Osteocyte (in vitro differentiated cells): ENCODE data around the gene TNS4. TPM values are rescaled to one million over a fixed set of nuclear protein-coding genes. Genes with fewer than 3 reads are reported as not detected.

ENCODE experiments used
- DNase-seq: peaks from one replicate; pipeline ENCODE4 v3.0.0; 2021; ENCODE audit warnings: mixed read lengths; ENCODE audit not compliant: unreplicated experiment; ENCODE audit errors: extremely low spot score
- H3K27ac Mint-ChIP-seq: one replicate; pipeline ENCODE4 v1.8.0; 2021; ENCODE audit warnings: mild to moderate bottlenecking, mixed read lengths; ENCODE audit not compliant: unreplicated experiment
- H3K27me3 Mint-ChIP-seq: one replicate; pipeline ENCODE4 v1.8.0; 2021; ENCODE audit warnings: mixed read lengths; ENCODE audit not compliant: unreplicated experiment
- H3K36me3 Mint-ChIP-seq: one replicate; pipeline ENCODE4 v1.8.0; 2021; ENCODE audit warnings: mixed read lengths; ENCODE audit not compliant: unreplicated experiment
- H3K4me1 Mint-ChIP-seq: one replicate; pipeline ENCODE4 v1.8.0; 2021; ENCODE audit warnings: mixed read lengths; ENCODE audit not compliant: unreplicated experiment
- H3K4me3 Mint-ChIP-seq: one replicate; pipeline ENCODE4 v1.8.0; 2021; ENCODE audit warnings: mild to moderate bottlenecking, moderate library complexity, mixed read lengths; ENCODE audit not compliant: unreplicated experiment
- H3K9me3 Mint-ChIP-seq: one replicate; pipeline ENCODE4 v1.8.0; 2021; ENCODE audit warnings: mixed read lengths; ENCODE audit not compliant: unreplicated experiment
- total RNA-seq: library from RNA; stranded (reverse); gene quantifications from 2 replicates; pipeline ENCODE4 v1.2.1, GENCODE V29; 2021
- TF ChIP-seq, protein P1 (sequence below): fragments of 200-600 bp; sonication (generic); IDR thresholded peaks from 2 replicates; pipeline ENCODE4 v1.5.0; 2021; ENCODE audit warnings: antibody characterized with exemption, mild to moderate bottlenecking, moderate library complexity

The TNS4 gene
- total RNA-seq, 1 donor from 2014 or later, result 0.73 TPM

DNA sequence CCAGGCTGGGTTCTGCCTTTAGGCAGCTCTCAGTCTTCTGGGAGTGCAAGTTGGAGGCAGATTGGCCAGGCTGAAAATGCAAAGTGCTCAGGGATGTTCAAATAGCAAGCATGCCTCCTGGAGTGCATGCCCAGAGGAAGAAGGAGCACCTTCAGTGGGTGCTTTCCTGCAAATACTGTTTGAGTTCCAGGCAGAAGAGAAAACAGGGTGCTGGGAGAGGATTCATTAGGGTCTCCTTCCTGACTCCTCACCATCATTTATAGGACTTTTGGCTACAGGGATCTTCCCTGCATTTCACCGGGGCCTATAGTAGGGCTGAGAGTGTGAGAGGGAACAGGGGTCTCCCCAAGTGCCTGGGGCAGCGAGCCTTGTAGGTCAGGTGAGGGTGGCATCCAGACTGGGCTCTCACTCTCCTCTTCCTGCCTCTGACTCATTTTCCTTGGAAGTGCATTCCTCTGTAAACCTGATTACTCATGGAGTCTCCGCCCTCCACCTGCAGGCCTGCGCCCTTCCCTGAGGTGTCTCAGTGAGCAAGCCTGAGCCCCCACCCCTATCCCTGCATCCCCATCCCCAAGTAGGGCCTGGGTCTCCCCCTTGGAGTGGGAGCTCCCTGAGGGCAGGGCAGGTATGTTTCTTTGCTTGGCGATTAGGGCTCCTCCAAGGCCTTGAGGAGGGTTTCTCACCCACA lies 17.1 kb upstream of the TNS4 start:
- Mint-ChIP-seq H3K27ac (no peak overlapping the region), H3K4me3 (no peak overlapping the region), H3K4me1 (peaks cover 58% of the 10 kb centered on the region), H3K27me3 (no peaks in the 10 kb centered on the region), H3K9me3 (no peaks in the 10 kb centered on the region), H3K36me3 (no peaks in the 10 kb centered on the region)
- TF ChIP-seq, protein P1, sequence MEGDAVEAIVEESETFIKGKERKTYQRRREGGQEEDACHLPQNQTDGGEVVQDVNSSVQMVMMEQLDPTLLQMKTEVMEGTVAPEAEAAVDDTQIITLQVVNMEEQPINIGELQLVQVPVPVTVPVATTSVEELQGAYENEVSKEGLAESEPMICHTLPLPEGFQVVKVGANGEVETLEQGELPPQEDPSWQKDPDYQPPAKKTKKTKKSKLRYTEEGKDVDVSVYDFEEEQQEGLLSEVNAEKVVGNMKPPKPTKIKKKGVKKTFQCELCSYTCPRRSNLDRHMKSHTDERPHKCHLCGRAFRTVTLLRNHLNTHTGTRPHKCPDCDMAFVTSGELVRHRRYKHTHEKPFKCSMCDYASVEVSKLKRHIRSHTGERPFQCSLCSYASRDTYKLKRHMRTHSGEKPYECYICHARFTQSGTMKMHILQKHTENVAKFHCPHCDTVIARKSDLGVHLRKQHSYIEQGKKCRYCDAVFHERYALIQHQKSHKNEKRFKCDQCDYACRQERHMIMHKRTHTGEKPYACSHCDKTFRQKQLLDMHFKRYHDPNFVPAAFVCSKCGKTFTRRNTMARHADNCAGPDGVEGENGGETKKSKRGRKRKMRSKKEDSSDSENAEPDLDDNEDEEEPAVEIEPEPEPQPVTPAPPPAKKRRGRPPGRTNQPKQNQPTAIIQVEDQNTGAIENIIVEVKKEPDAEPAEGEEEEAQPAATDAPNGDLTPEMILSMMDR, result no peak
- no peak for DNase-seq

GRCh38 chr17:40517981-40518380 lies 16.6 kb upstream of the TNS4 start:
- Mint-ChIP-seq H3K4me1 (peaks cover 64% of the 10 kb centered on the region), H3K27me3 (no peaks in the 10 kb centered on the region), H3K36me3 (no peaks in the 10 kb centered on the region), H3K9me3 (no peaks in the 10 kb centered on the region), H3K4me3 (no peak overlapping the region), H3K27ac (no peak overlapping the region)
- TF ChIP-seq, protein P1, result no peak
- no peak for DNase-seq

- Mint-ChIP-seq H3K9me3 (no peaks in the 10 kb centered on the region), H3K4me3 (no peak overlapping the region), H3K27ac (no peak overlapping the region), H3K27me3 (no peaks in the 10 kb centered on the region), H3K4me1 (peaks cover 71% of the 10 kb centered on the region), H3K36me3 (no peaks in the 10 kb centered on the region)
- no peak for DNase-seq
- TF ChIP-seq, protein P1, result no peak
Measured at GRCh38 chr17:40517286-40517662, 15.9 kb upstream of the TNS4 start.

- Mint-ChIP-seq H3K27me3 (no peaks in the 10 kb centered on the region), H3K27ac (peak overlapping the region; percentile 16), H3K9me3 (no peaks in the 10 kb centered on the region), H3K4me3 (no peak overlapping the region), H3K4me1 (peaks cover 75% of the 10 kb centered on the region), H3K36me3 (no peaks in the 10 kb centered on the region)
- TF ChIP-seq, protein P1, result no peak
- no peak for DNase-seq
Measured at GRCh38 chr17:40516581-40517285, 15.3 kb upstream of the TNS4 start.

- no peak for DNase-seq
- H3K4me3 Mint-ChIP-seq, result no peak overlapping the region
- no peaks in the 10 kb centered on the region for H3K36me3 Mint-ChIP-seq
- peak overlapping the region; percentile 4 for H3K27ac Mint-ChIP-seq
- no peaks in the 10 kb centered on the region for H3K9me3 Mint-ChIP-seq
- TF ChIP-seq, protein P1, result no peak
- peaks cover 75% of the 10 kb centered on the region for H3K4me1 Mint-ChIP-seq
- H3K27me3 Mint-ChIP-seq, result no peaks in the 10 kb centered on the region
Measured at GRCh38 chr17:40515491-40516041, 14.1 kb upstream of the TNS4 start.
